OCI-LY1 (cell line): Measurements from ENCODE around the gene CSN2.

Experiments used
- H2AFZ ChIP-seq: fragments of 200-600 bp; sonication (generic), shearing (Covaris generic); 2 replicates; pipeline ENCODE4 v1.6.0; 2014; ENCODE audit warnings: antibody characterized with exemption, mild to moderate bottlenecking, low read length
- H3F3A ChIP-seq: fragments of 200-600 bp; sonication (generic), shearing (Covaris generic); 2 replicates; pipeline ENCODE4 v1.6.0; 2014; ENCODE audit warnings: mild to moderate bottlenecking, antibody characterized with exemption, low read length, moderate library complexity; ENCODE audit not compliant: insufficient read depth
- H3K27ac ChIP-seq: fragments of 200-600 bp; sonication (generic); 2 replicates; pipeline ENCODE4 v1.5.1; 2014; ENCODE audit warnings: low read length, mixed run types, mild to moderate bottlenecking, low read depth; ENCODE audit not compliant: poor library complexity, severe bottlenecking
- H3K27me3 ChIP-seq: fragments of 200-600 bp; sonication (generic); 2 replicates; pipeline ENCODE4 v1.6.0; 2014; ENCODE audit warnings: antibody characterized with exemption, mild to moderate bottlenecking, low read length, moderate library complexity; ENCODE audit not compliant: insufficient read depth
- H3K36me3 ChIP-seq: fragments of 200-600 bp; sonication (generic); 2 replicates; pipeline ENCODE4 v1.6.1; 2014; ENCODE audit warnings: mild to moderate bottlenecking, antibody characterized with exemption, low read length, moderate library complexity, mixed read lengths; ENCODE audit not compliant: insufficient read depth
- H3K4me1 ChIP-seq: fragments of 200-600 bp; sonication (generic); 2 replicates; pipeline ENCODE4 v1.5.1; 2014; ENCODE audit warnings: mild to moderate bottlenecking, low read length, moderate library complexity; ENCODE audit not compliant: insufficient read depth, severe bottlenecking
- H3K4me2 ChIP-seq: fragments of 200-600 bp; sonication (generic), shearing (Covaris generic); 2 replicates; pipeline ENCODE4 v1.6.1; 2014; ENCODE audit warnings: low read length
- H3K4me3 ChIP-seq: fragments of 200-600 bp; sonication (generic); 2 replicates; pipeline ENCODE4 v1.5.1; 2014; ENCODE audit warnings: low read length, low read depth, mild to moderate bottlenecking, mixed read lengths; ENCODE audit not compliant: poor library complexity, severe bottlenecking
- H3K79me2 ChIP-seq: fragments of 200-600 bp; shearing (Covaris generic); 2 replicates; pipeline ENCODE4 v1.6.1; 2016; ENCODE audit warnings: mixed run types, low read length, mixed read lengths; ENCODE audit not compliant: insufficient read depth
- H3K9ac ChIP-seq: fragments of 200-600 bp; sonication (generic), shearing (Covaris generic); 2 replicates; pipeline ENCODE4 v1.6.1; 2014; ENCODE audit warnings: mild to moderate bottlenecking, low read length, mixed read lengths
- H3K9me2 ChIP-seq: fragments of 200-600 bp; sonication (generic), shearing (Covaris generic); 2 replicates; pipeline ENCODE4 v1.6.1; 2014; ENCODE audit warnings: low read depth, mild to moderate bottlenecking, low read length, mixed read lengths
- H3K9me3 ChIP-seq: fragments of 200-600 bp; shearing (Covaris generic); 2 replicates; pipeline ENCODE4 v1.6.1; 2014; ENCODE audit warnings: low read length, mixed read lengths
- H4K20me1 ChIP-seq: fragments of 200-600 bp; sonication (generic), shearing (Covaris generic); 2 replicates; pipeline ENCODE4 v1.6.0; 2016; ENCODE audit warnings: mild to moderate bottlenecking, low read length; ENCODE audit not compliant: insufficient read depth
- EZH2 ChIP-seq: fragments of 200-600 bp; sonication (generic), shearing (Covaris generic); IDR thresholded peaks from 2 replicates; pipeline ENCODE4 v1.8.0; 2017; ENCODE audit warnings: borderline replicate concordance, mixed run types, mild to moderate bottlenecking, antibody characterized with exemption, low read length, moderate library complexity, mixed read lengths
- TF ChIP-seq, protein P1 (sequence below): fragments of 200-600 bp; sonication (generic), shearing (Covaris generic); IDR thresholded peaks from 2 replicates; pipeline ENCODE4 v1.5.1; 2017; ENCODE audit warnings: mild to moderate bottlenecking, antibody characterized with exemption, low read length, moderate library complexity, mixed read lengths

CSN2 gene, protein sequence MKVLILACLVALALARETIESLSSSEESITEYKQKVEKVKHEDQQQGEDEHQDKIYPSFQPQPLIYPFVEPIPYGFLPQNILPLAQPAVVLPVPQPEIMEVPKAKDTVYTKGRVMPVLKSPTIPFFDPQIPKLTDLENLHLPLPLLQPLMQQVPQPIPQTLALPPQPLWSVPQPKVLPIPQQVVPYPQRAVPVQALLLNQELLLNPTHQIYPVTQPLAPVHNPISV

GRCh38 chr4:69965628-69966027 is at the start of gene CSN2:
CSN2 (minus strand) TSS chr4:69965728; CDS start chr4:69960995, 4,733 bp downstream.
- TF ChIP-seq, protein P1, sequence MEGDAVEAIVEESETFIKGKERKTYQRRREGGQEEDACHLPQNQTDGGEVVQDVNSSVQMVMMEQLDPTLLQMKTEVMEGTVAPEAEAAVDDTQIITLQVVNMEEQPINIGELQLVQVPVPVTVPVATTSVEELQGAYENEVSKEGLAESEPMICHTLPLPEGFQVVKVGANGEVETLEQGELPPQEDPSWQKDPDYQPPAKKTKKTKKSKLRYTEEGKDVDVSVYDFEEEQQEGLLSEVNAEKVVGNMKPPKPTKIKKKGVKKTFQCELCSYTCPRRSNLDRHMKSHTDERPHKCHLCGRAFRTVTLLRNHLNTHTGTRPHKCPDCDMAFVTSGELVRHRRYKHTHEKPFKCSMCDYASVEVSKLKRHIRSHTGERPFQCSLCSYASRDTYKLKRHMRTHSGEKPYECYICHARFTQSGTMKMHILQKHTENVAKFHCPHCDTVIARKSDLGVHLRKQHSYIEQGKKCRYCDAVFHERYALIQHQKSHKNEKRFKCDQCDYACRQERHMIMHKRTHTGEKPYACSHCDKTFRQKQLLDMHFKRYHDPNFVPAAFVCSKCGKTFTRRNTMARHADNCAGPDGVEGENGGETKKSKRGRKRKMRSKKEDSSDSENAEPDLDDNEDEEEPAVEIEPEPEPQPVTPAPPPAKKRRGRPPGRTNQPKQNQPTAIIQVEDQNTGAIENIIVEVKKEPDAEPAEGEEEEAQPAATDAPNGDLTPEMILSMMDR: no peak
- TF ChIP-seq EZH2: no peak
- no peaks in the 10 kb centered on the region for H3K9me2 ChIP-seq
- H3K36me3 ChIP-seq: no peaks in the 10 kb centered on the region
- no peaks in the 10 kb centered on the region for H3K9me3 ChIP-seq
- H4K20me1 ChIP-seq: no peaks in the 10 kb centered on the region
- H3K27ac ChIP-seq: no peak within 1 kb of the TSS
- H3F3A ChIP-seq: no peaks in the 10 kb centered on the region
- no peaks in the 10 kb centered on the region for H3K4me1 ChIP-seq
- H3K4me2 ChIP-seq: no peak within 1 kb of the TSS
- H3K27me3 ChIP-seq: no peaks in the 10 kb centered on the region
- H3K79me2 ChIP-seq: no peaks in the 10 kb centered on the region
- no peak within 1 kb of the TSS for H3K4me3 ChIP-seq
- no peak within 1 kb of the TSS for H2AFZ ChIP-seq
- no peak within 1 kb of the TSS for H3K9ac ChIP-seq

GRCh38 chr4:70008771-70009170 is 43.2 kb upstream of the CSN2 start:
- H3K9ac ChIP-seq: no peak overlapping the region
- no peak overlapping the region for H3K4me3 ChIP-seq
- no peaks in the 10 kb centered on the region for H3K9me3 ChIP-seq
- H3K4me1 ChIP-seq: no peaks in the 10 kb centered on the region
- H3K27me3 ChIP-seq: no peaks in the 10 kb centered on the region
- no peaks in the 10 kb centered on the region for H4K20me1 ChIP-seq
- no peak overlapping the region for H3K27ac ChIP-seq
- no peaks in the 10 kb centered on the region for H3K79me2 ChIP-seq
- TF ChIP-seq, protein P1: no peak
- no peak for TF ChIP-seq EZH2
- H3F3A ChIP-seq: no peaks in the 10 kb centered on the region
- H2AFZ ChIP-seq: no peak overlapping the region
- no peaks in the 10 kb centered on the region for H3K36me3 ChIP-seq
- no peaks in the 10 kb centered on the region for H3K9me2 ChIP-seq
- no peak overlapping the region for H3K4me2 ChIP-seq

DNA sequence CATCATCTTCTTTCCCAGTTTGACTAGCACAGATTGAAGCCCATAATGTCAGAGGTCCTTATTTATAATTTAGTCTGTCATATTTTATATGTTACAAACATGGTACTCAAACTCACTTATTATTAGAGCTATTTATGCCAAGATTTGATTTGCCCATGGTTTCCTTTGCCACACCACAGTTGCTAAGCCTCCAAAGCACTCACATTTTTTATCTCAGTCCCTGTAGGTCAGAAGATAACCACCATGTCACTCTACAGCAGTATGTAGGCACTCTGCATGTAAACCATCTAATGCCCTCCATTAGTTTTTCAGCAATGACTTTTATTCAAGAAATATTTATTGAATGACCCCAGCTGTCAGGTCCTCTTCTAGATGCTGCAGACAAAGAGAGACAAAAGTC is 37.0 kb upstream of the CSN2 start:
- H3F3A ChIP-seq: no peaks in the 10 kb centered on the region
- H3K9me3 ChIP-seq: no peaks in the 10 kb centered on the region
- H3K4me2 ChIP-seq: no peak overlapping the region

More for the DNA sequence above, 37.0 kb upstream of the CSN2 start:
- H3K27me3 ChIP-seq: no peaks in the 10 kb centered on the region
- no peaks in the 10 kb centered on the region for H4K20me1 ChIP-seq
- no peaks in the 10 kb centered on the region for H3K36me3 ChIP-seq
- no peak overlapping the region for H3K27ac ChIP-seq
- H3K9ac ChIP-seq: no peak overlapping the region
- no peak overlapping the region for H3K4me3 ChIP-seq
- no peak overlapping the region for H2AFZ ChIP-seq
- TF ChIP-seq, protein P1: no peak
- no peak for TF ChIP-seq EZH2
- H3K9me2 ChIP-seq: no peaks in the 10 kb centered on the region
- no peaks in the 10 kb centered on the region for H3K79me2 ChIP-seq
- H3K4me1 ChIP-seq: no peaks in the 10 kb centered on the region
